NCI-H510A treated with DMSO at 0.1 percent for 48 hours (cell line): ENCODE measurements around the gene MGAT4B.

Source experiments
- DNase-seq: peaks from one replicate; lab custom pipeline; 2025; lab: John Stamatoyannopoulos, UW

Gene MGAT4B

DNA sequence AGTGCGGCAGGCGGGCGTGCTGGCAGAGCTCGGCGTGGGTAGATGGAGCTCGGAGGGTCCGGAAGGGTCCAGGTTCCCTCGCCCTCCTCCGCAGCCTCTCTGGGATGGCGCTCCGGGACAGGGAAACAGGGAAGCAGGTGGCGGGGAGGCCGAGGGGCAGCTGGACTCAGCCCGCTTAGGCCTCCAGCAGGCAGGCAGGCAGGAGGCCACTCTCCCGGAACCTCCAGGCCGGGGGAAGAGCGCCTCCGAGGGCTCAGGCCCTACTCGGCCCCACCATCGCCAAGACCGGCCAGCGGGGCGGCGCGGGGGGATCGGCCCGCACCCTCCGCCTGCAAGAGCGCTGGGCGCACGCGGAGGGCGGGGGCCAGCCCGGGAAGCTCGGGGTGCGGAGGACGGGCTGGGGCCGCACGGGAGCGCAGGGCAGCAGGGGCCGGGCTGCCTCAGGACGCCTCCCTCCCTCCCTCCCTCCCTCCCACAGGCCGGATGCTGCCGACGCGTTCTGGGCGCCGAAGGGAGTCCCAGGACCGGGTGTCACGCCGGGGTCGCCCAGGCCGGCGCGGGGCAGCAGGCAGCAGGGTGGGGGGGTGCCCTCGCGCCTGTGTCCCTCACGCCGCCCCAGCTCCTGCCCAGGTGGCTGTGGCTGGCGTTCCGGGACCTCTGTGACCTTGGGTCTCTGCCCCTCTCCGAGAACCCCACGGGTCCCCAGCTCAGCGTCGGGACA is 977 bp downstream of the MGAT4B start:
- DNase-seq, result no peak

DNA sequence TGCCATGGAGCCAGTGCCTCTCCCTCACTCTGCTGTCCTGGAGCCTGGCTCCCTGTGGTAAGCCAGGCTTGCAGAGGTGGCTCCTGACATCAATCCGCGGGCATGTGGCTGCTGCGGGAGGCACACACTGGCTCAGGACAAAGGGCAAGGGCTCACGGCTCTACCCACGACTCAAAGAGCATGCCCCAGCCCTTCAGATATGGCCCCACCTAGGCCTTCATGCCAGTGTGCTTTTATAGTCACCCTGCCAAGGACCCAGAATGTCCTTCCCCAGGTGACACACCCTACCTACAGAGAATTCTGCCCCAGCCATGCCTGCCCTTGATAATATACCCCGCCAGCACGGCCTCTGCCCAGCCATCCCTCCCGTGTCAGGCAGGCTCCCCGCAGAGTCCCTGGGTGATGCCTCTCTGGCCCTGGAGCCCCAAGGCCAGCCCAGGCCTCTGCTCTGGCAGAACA is 1.6 kb downstream of the MGAT4B start:
- DNase-seq, result no peak

DNA sequence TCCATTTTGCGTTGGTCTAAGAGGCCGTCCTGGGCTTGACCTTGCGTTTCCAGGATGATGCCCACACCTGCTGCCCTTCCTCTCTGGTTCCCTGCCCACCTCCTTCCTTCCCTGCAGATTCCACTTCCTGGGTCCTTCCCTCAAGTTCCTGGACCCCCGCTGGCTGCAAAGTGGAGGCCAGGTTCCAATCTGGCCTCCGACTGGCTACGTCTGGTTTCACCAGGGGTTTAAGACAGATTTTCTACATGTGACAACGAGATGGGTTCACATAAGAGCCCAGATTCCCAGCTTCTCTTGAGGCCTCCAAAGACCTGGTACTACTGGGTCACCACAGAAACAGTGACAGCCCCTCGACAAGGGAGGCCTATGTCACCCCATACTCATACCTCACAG is 2.1 kb downstream of the MGAT4B start:
- no peak for DNase-seq

DNA sequence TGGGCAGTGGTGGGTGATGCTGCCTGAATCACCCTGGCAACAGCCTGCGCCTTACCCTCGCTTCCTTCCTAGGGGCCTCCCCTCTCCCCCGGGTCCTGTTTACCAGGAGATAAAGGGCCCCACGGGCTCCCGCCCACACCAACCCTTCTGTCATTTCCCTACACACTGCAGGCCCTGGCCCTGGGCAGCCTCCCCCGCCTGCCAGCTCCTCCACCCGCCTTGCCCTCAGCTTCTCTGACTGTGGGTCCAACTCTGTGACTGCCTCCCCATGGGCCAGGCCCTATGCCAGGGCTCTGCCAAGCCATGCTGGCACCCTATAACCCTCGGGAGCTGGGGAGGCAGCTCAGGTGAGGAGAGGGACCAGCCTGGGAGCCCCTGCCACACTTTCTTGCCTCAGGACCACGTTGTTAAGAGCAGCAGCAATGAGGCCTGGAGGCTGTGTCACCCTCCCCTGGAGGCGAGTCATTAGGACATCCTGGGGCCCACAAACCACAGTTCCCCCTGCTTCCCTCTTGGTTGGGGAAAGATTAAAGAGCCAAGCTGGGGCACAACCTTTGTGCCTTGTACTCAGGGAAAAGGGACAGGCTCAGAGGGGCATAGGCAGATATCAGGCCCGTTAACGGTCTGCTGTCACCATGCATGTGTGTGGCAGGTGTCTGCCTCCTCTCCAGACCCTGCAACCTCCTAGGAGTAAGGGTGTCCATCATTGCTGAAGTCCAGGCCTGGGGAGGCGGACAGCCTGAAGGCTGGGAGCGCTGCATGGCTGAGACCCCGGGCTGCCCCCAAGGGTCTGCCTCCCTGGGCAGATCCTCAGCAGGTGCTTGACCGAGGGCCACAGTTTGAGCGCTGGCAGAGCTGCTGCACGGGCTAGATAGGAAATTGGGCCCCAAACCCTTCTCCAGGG is 2.8 kb downstream of the MGAT4B start:
- DNase-seq, result no peak

DNA sequence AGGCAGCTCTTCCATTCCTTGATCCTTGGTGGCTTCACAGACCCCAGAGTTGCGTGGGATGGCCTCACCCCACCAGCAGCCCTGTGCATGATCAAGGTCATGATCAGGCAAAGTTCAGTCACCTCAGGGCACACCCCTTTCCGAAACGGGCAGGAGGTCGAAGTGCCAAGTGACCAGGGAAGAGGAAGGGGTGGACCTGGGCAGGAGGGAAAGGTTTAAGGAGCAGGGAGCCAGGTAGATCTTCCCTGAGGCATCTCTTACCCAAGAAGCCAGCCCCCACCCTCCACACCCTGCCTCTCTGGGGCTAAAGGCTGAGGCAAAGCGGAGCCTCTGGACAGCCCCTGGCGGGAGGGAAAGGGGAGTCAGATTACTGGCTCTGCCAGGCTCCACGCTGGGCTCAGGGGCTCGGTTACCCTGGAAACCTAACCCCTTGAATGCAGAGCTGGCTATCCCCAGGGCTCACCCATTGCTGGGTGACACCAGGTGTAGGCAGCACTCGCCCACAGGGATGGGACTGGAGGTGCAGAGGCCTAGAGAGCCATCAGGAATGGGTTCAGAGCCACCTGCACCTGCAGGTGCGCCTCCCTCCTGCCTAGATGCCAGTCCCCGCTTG is 3.6 kb downstream of the MGAT4B start:
- DNase-seq, result peak; percentile 57

DNA sequence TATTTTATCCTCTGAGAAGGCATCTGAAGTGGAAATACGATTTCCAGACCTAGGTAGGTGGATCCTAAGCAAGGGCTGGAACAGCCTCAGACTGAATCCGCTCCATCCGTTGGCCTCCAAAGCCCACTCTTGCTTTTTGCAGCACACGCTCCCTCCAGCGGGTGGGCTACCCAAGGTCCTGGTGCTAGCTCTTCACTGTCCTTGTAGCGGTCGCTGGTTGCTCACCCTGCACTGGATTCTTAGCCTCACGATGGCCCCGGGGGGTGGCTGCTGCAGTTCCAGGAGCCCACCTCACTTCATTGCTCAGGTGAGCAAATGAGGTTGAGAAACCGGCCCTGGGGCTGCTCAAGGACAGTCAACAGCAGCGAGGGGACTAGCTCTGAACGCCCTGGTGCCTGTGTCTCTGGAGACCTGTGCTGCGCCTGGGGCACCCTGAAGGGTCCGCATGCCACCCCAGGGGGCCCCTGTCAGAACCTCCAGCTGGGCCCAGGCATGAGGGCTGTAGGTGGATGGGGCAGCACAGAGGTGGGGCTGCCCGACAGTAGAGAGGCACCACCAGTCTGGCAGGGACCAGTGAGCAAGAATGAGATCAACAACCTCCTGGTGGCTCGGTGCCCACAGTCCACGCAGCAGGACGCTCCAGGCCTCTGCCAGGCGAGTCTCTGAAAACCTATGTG is 4.3 kb downstream of the MGAT4B start:
- no peak for DNase-seq

DNA sequence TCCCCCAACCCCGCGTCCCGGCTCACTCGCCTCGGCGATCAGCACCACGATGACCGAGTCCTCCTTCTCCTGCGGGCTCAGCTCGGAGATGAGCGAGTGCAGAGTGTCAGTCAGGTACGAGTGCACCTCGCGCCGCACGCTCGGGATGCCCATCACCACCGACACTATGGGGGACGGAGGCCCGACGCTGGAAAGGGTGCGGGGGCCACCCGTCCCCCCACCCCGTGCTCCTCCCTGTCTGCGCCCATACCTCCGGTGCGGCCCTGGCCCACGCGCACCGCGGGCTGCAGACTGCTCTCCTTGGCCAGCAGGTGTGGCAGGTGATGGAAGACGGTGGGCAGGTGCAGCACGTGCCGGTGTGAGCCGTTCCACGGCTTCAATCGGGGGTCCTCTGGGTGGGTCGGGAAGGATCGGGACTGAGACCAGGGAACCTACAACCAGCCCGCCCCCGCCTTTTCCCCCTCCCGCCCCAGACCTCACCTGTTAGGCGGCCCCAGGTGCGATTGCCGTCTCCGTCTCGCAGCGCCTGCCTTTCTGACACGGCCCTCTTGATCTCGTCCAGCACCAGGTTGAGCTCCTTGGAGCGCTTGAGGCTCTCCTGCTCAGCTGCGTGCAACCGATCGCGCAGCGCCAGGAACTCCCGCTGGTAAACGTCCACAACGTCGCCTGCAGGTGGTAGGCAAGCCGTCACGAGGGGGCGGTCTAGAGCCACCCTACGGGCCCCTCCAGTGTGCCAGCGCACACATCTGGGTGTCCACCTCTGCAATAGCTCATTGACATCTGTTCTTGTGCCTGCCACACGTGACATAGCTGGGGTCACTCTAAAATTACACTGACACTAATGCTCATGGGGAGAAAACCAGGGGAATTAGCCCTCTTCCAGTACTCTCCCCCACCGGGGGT is 5.1 kb downstream of the MGAT4B start:
- peak; percentile 9 for DNase-seq

DNA sequence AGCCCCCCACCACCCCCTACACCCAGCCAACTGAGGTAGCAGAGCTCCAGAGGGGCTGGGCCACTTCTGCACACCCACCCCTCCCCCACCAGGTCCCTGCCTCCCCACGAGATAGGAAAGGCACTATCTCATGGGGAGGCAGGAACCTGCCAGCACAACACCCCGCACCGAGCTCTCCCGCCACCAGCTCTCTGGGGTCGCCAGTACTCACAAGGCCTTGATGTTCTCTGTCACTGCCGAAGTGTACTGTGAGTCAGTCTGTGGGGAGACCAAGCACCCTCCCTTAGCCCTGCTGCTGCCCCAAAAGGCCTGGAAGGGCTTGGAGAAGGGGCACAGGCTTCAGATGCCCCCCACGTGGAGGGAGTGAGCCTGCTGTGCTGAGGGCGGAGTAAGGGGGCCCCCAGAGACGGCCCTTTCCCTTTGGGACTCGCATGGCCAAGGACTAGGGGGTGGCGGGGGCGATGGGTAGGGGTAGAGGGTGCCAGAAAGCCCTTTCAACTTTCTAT is 5.9 kb downstream of the MGAT4B start:
- no peak for DNase-seq

DNA sequence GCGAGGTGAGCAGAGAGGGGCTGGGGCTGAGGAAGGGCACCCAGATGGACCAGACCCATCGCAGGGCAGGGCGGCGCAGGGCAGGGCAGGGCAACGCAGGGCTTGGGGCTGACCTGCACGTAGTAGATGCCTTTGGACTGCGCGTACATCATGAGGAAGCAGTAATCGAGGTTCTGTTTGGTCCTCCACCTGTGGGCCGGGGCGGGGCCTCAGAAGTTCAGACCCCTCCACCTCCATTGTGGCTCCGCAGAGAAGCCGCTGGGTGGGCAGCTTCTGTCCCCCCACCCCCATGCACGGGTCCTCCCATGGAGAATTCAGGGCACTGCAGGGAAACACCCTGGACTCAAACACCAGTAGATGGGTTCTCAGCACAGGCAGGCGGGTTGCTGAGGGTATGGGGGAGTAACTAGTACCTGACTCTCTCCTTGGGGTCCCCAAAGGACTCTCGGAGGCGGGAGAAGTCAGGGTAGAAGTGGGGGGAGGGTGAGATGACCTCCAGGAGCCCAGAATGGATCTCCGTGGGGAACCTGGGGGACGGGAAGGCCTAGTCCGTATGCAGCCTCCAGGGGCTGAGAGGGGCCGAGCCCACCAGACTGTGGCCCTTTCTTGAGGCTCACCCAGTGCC is 6.5 kb downstream of the MGAT4B start:
- no peak for DNase-seq

DNA sequence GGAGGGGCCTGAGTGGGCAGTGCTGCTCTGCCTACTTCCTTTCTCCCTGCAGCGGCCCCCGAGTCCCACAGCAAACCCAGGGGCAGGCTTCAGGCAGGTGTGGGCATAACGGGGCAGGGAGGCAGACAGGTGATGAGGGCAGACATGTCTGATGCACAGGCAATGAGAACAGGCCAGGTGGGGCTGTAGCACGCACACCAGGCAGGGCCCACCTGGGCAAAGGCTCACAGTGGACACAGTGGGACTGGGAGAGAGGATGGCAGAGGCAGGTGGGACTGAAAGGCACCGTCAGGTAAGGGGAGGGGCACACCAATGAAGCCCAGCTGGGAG is 7.1 kb downstream of the MGAT4B start:
- DNase-seq, result no peak

DNA sequence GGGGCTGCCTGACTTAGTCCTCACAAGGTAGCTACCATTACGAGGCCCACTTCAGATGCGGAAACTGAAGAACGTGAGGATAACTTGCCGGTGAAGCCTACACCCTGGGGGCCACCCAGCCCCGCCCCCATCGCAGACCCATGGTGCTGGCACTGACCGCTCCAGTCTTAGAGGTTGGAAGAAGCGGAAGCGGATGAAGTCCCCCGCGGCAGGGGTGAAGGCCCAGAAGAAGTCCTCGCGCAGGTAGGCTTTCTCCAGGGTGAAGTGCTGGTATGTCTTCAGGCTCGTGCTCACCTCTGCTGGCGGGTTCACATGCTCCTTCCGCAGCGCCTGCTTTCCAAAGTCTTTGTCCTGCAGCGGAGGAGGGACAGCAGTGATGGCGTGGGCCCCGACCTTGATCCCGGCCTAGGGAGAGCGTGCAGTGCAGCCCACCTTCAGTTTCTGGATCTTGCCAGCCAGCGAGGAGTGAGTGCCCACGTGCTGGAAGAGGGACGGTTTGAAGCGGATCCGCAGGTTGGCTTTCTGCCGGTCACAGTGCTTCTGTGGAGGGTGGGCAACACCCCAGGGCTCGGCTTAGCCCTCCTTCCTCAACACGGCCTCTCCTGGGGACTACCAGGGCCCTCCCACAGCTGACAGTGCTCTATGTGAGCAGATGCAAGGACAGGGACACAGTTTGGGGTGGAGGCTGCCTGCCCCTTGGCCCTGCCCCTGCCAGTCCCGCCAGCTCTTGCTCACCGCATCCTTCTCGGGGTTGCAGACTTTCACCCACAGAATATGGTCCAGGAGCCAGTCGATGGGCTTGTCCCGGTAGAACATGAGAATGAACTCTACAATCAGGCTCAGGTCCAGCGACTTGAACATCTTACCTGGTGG is 7.7 kb downstream of the MGAT4B start:
- DNase-seq, result no peak

DNA sequence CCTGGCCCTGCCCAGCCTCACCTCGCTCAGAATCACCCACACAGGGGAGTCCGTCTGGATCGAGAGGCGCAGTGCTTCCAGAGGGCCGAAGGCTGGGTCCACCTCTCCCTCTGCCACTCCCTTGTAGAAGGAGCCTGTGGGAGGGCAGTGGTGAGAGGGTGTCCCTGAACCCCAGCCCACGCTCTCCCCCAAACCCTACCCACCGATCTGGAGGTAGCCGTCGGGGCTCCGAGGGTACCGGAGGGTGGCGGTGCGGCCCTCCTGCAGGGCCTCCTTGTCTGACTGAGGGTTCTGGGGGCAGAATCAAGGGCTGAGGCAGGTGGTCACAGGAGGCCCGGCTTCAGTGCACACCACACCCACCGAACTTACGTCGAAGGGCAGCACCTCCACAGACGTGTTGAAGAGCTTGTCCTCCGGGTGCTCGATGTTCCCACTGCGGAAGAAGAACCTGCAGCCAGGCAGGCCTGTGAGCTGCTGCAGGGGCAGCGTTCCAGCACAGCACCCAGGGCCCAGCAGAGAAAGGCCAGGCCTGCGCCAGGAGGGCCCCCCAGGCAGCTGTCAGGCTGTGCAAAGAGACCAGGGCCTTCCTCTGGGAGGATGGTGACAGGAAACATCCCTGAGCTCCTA is 8.4 kb downstream of the MGAT4B start:
- no peak for DNase-seq

DNA sequence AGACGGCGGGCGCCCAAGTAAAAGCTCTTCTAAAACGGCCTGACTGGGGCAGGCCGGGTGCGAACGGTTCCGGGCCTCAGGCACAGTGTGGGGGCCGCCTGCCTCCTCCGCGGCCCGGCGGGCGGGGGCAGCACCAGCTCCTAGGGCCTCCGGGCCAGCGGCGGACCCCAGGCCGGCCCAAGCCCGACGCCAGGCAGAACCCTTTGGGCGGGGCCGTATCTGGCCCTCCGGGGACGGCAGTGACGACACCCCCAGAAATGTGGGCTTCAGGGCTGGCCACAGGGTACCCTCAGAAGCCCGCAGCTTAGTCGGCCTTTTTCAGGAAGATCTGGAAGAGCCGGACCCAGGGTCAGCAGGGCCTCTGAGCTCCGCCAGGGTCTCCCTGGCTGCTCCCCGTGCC is 8.9 kb downstream of the MGAT4B start:
- DNase-seq, result no peak

DNA sequence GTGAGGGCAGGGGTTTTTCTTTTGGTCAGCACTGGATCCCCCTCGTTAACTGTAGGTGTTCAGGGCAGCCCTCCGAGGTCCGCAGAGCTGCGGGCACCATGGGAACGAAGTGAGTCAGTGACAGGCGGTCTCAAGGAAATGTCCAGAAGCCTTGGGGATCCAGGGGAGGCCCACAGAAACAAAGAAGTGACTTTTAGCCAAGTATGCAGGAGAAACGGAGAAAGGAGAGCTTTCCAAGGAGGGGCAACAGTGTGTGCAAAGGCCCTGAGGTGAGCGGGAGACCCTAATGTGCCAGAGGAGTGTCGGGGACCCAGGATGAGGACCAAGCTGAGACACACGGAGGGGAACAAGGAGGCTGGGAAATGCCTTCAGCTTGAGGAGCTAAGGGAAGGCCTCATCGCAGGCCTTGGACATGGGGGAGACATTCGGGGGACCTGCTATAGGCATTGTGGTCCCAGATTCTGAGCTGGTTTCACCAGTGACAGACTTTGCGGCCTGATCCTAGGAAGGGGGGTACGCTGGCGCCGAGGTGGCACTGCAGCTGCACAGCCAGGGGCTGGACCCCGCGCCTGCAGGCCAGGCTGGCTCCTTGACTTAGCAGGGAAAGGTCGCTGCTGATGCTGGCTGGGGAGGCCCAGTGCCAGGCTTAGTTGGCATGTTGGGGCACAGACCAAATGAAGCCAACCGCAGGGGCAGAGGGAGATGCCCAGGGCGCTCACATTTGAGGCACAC is 9.6 kb downstream of the MGAT4B start:
- no peak for DNase-seq

DNA sequence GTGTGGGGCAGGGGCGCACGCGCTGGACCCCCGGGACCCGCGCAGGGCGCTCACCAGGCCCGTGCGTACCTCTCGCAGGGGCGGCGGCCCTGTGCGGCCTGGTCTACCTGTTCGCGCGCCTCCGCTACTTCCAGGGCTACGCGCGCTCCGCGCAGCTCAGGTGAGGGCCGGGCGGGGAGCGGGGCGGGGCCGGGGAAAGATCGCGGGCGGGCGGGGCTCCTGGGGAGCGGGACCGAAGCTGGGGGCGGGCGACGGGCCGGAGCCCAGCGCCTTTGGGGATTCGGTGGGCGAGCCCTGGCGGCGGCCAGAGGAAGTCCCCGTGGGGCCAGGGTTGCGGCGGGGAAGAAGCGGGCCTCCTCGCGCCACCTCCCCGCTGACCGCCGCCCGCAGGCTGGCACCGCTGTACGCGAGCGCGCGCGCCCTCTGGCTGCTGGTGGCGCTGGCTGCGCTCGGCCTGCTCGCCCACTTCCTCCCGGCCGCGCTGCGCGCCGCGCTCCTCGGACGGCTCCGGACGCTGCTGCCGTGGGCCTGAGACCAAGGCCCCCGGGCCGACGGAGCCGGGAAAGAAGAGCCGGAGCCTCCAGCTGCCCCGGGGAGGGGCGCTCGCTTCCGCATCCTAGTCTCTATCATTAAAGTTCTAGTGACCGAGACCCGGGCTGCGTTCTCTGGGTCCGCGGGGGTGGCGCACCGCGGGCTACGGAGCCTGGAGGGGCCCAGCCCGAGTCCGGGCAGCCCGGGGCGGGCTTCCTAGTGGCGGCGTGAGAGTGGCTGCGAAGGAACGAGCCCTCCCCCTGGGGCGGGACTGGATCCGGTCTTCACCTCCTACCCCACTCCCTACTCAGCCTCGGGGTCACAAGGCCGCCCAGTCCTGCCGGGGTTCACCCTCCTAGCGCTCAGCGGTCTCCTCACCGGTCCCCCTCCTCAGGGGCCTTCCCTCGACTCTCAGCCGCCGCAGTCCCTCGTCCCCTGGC is 10.5 kb downstream of the MGAT4B start:
- peak; percentile 59 for DNase-seq

DNA sequence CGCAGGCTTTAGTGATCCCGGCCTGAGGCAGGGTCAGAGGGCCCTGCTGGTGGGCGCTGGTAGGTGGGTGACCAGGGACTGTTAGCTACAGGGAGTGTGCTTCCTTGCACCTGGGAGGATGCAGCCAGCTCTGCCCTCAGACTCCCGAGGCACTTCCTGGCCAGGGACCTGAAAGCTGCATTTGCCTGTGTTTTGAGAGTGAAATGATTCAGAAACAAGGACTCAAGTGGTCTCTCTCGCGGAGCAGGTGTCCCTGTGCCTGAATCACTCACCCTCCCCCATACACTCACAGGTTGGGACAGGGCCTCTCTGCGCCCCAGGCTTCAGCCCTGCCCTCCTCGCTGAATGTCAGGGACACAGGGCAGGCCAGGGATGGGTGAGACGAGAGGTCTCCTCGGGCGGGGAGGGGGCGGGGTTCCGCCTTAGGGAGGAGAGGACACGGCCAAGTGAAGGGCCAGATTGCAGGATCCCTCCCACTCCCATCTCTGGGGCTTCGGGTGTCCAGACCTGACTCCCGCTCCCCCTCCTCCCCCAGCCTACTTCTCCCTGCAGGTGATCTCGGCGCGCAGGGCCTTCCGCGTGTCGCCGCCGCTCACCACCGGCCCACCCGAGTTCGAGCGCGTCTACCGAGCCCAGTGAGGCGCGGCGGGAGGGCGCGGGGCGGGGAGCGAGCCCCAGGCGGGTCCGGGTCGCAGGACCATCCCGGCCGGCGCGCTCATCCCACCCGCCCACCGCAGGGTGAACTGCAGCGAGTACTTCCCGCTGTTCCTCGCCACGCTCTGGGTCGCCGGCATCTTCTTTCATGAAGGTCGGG is 11.4 kb downstream of the MGAT4B start:
- DNase-seq, result peak; percentile 47
